ENCODE measurements around the gene HDAC4.

Gene HDAC4

GRCh38 chr2:239114119-239114581, 286.7 kb downstream of the HDAC4 start:
- Histone ChIP-seq H3K4me3 (ENCODE audit: low read depth in 1 of 2, low read length in 2 of 2) (peak overlapping the region in 1 of 2 donors; percentile 16), H3K27ac (ENCODE audit: low read depth, low read length) (peak overlapping the region; percentile 78), H3K9me3 (ENCODE audit: low read length) (no peaks in the 10 kb centered on the region), H3K9ac (ENCODE audit: low read length) (peak overlapping the region; percentile 5), H3K36me3 (ENCODE audit: insufficient read depth, low read length) (peaks cover 48% of the 10 kb centered on the region), H3K27me3 (ENCODE audit: control insufficient read depth in 1 of 2, insufficient read depth in 2 of 2, low read length in 2 of 2) (no peaks in the 10 kb centered on the region), H3K4me1 (ENCODE audit: insufficient read depth, low read length) (peaks cover 53% of the 10 kb centered on the region)

GRCh38 chr2:239113615-239114014, 287.2 kb downstream of the HDAC4 start:
- Histone ChIP-seq H3K9me3 (ENCODE audit: low read length) (no peaks in the 10 kb centered on the region), H3K4me3 (ENCODE audit: low read depth in 1 of 2, low read length in 2 of 2) (no peak overlapping the region), H3K4me1 (ENCODE audit: insufficient read depth, low read length) (peaks cover 53% of the 10 kb centered on the region), H3K36me3 (ENCODE audit: insufficient read depth, low read length) (peaks cover 53% of the 10 kb centered on the region), H3K27me3 (ENCODE audit: control insufficient read depth in 1 of 2, insufficient read depth in 2 of 2, low read length in 2 of 2) (no peaks in the 10 kb centered on the region), H3K9ac (ENCODE audit: low read length) (peak overlapping the region; percentile 3), H3K27ac (ENCODE audit: low read depth, low read length) (peak overlapping the region; percentile 78)

- Histone ChIP-seq H3K27ac (ENCODE audit: low read depth, low read length) (peak overlapping the region; percentile 78), H3K4me1 (ENCODE audit: insufficient read depth, low read length) (peaks cover 53% of the 10 kb centered on the region), H3K9ac (ENCODE audit: low read length) (peak overlapping the region; percentile 53), H3K4me3 (ENCODE audit: low read depth in 1 of 2, low read length in 2 of 2) (no peak overlapping the region), H3K27me3 (ENCODE audit: control insufficient read depth in 1 of 2, insufficient read depth in 2 of 2, low read length in 2 of 2) (no peaks in the 10 kb centered on the region), H3K36me3 (ENCODE audit: insufficient read depth, low read length) (peaks cover 57% of the 10 kb centered on the region), H3K9me3 (ENCODE audit: low read length) (no peaks in the 10 kb centered on the region)
Measured at GRCh38 chr2:239113171-239113570, 287.6 kb downstream of the HDAC4 start.

DNA sequence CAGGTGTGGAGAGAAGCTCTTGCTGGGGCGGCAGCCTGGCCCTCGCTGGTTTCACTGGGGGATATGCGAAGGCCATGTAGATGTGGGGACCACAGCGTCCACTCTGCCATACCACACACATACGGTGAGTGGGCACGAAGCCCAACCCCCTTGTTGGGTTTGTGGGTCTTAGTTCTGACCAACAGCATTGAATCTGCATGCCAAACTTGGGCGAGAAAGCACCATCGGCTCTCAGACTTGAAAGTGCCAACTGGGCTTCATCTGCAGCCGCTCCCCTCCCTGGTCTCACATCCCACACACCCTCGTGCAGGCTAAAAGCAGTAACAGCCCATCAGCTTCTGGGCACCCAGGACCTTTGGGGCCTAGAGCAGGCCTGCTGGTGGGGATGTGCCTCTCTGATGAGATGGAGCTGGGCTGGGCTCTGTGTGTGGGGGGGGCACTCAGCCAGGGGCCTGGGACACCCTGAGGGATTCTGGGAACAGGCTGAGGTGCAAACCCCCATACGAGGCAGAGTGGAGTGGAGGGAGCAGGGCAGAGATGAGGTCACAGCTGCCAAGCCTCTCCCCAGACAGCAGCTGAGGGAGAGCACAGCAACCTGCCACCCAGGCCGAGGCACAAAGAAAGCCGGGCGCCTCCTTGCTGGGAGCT, 288.6 kb downstream of the HDAC4 start:
- Histone ChIP-seq H3K9ac (ENCODE audit: low read length) (peak overlapping the region; percentile 53), H3K36me3 (ENCODE audit: insufficient read depth, low read length) (peaks cover 60% of the 10 kb centered on the region), H3K4me1 (ENCODE audit: insufficient read depth, low read length) (peaks cover 53% of the 10 kb centered on the region), H3K9me3 (ENCODE audit: low read length) (no peaks in the 10 kb centered on the region), H3K4me3 (ENCODE audit: low read depth in 1 of 2, low read length in 2 of 2) (no peak overlapping the region), H3K27me3 (ENCODE audit: control insufficient read depth in 1 of 2, insufficient read depth in 2 of 2, low read length in 2 of 2) (no peaks in the 10 kb centered on the region), H3K27ac (ENCODE audit: low read depth, low read length) (peak overlapping the region; percentile 78)

- Histone ChIP-seq H3K27me3 (ENCODE audit: control insufficient read depth in 1 of 2, insufficient read depth in 2 of 2, low read length in 2 of 2) (no peaks in the 10 kb centered on the region), H3K4me1 (ENCODE audit: insufficient read depth, low read length) (peaks cover 53% of the 10 kb centered on the region), H3K9me3 (ENCODE audit: low read length) (no peaks in the 10 kb centered on the region), H3K27ac (ENCODE audit: low read depth, low read length) (peak overlapping the region; percentile 78), H3K4me3 (ENCODE audit: low read depth in 1 of 2, low read length in 2 of 2) (no peak overlapping the region), H3K36me3 (ENCODE audit: insufficient read depth, low read length) (peaks cover 64% of the 10 kb centered on the region), H3K9ac (ENCODE audit: low read length) (peak overlapping the region; percentile 65)
Measured at GRCh38 chr2:239111401-239112100, 289.3 kb downstream of the HDAC4 start.

- H3K4me1 ChIP-seq (ENCODE audit: insufficient read depth, low read length), result peaks cover 53% of the 10 kb centered on the region
- peak overlapping the region; percentile 78 for H3K27ac ChIP-seq (ENCODE audit: low read depth, low read length)
- peak overlapping the region; percentile 65 for H3K9ac ChIP-seq (ENCODE audit: low read length)
- H3K27me3 ChIP-seq (ENCODE audit: control insufficient read depth in 1 of 2, insufficient read depth in 2 of 2, low read length in 2 of 2), result no peaks in the 10 kb centered on the region
- no peak overlapping the region for H3K4me3 ChIP-seq (ENCODE audit: low read depth in 1 of 2, low read length in 2 of 2)
- H3K9me3 ChIP-seq (ENCODE audit: low read length), result no peaks in the 10 kb centered on the region
- peaks cover 72% of the 10 kb centered on the region for H3K36me3 ChIP-seq (ENCODE audit: insufficient read depth, low read length)
Measured at GRCh38 chr2:239110595-239111048, 290.2 kb downstream of the HDAC4 start.

- H3K9me3 ChIP-seq (ENCODE audit: low read length), result no peaks in the 10 kb centered on the region
- no peak overlapping the region for H3K4me3 ChIP-seq (ENCODE audit: low read depth in 1 of 2, low read length in 2 of 2)
- H3K27ac ChIP-seq (ENCODE audit: low read depth, low read length), result peak overlapping the region; percentile 64
- H3K36me3 ChIP-seq (ENCODE audit: insufficient read depth, low read length), result peaks cover 78% of the 10 kb centered on the region
- H3K4me1 ChIP-seq (ENCODE audit: insufficient read depth, low read length), result peaks cover 53% of the 10 kb centered on the region
- peak overlapping the region; percentile 16 for H3K9ac ChIP-seq (ENCODE audit: low read length)
- no peaks in the 10 kb centered on the region for H3K27me3 ChIP-seq (ENCODE audit: control insufficient read depth in 1 of 2, insufficient read depth in 2 of 2, low read length in 2 of 2)
Measured at GRCh38 chr2:239109928-239110545, 290.8 kb downstream of the HDAC4 start.

- Histone ChIP-seq H3K9me3 (ENCODE audit: low read length) (no peaks in the 10 kb centered on the region), H3K27ac (ENCODE audit: low read depth, low read length) (peak overlapping the region; percentile 64), H3K9ac (ENCODE audit: low read length) (no peak overlapping the region), H3K4me1 (ENCODE audit: insufficient read depth, low read length) (peaks cover 46% of the 10 kb centered on the region), H3K4me3 (ENCODE audit: low read depth in 1 of 2, low read length in 2 of 2) (no peak overlapping the region), H3K27me3 (ENCODE audit: control insufficient read depth in 1 of 2, insufficient read depth in 2 of 2, low read length in 2 of 2) (no peaks in the 10 kb centered on the region), H3K36me3 (ENCODE audit: insufficient read depth, low read length) (peaks cover 79% of the 10 kb centered on the region)
Measured at GRCh38 chr2:239109041-239109927, 291.5 kb downstream of the HDAC4 start.

DNA sequence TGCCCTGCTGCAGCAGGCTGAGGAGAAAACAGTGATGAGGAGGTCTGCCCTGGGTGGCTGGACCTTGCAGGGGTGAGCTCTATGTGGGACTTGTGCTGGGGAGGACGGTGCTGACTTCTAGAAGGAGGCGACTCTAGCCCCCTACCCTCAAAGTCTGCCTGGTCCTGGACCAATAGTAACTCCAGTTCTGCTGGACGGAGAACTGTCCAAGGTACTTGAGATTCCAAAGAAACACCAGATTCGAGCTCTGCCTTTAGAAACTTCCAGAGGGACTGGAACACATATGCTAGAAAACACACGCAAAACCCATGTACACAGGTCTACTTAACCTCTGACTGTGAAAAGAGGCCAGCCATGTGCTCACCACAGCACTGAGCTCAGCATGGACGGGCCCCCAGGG, 292.4 kb downstream of the HDAC4 start:
- Histone ChIP-seq H3K4me1 (ENCODE audit: insufficient read depth, low read length) (peaks cover 38% of the 10 kb centered on the region), H3K36me3 (ENCODE audit: insufficient read depth, low read length) (peaks cover 83% of the 10 kb centered on the region), H3K9ac (ENCODE audit: low read length) (no peak overlapping the region), H3K27ac (ENCODE audit: low read depth, low read length) (no peak overlapping the region), H3K27me3 (ENCODE audit: control insufficient read depth in 1 of 2, insufficient read depth in 2 of 2, low read length in 2 of 2) (no peaks in the 10 kb centered on the region), H3K9me3 (ENCODE audit: low read length) (no peaks in the 10 kb centered on the region), H3K4me3 (ENCODE audit: low read depth in 1 of 2, low read length in 2 of 2) (no peak overlapping the region)

GRCh38 chr2:239107936-239108335, 292.9 kb downstream of the HDAC4 start:
- H3K9ac ChIP-seq (ENCODE audit: low read length), result no peak overlapping the region
- H3K27me3 ChIP-seq (ENCODE audit: control insufficient read depth in 1 of 2, insufficient read depth in 2 of 2, low read length in 2 of 2), result no peaks in the 10 kb centered on the region
- H3K9me3 ChIP-seq (ENCODE audit: low read length), result no peaks in the 10 kb centered on the region
- peaks cover 88% of the 10 kb centered on the region for H3K36me3 ChIP-seq (ENCODE audit: insufficient read depth, low read length)
- H3K4me1 ChIP-seq (ENCODE audit: insufficient read depth, low read length), result peaks cover 33% of the 10 kb centered on the region
- H3K4me3 ChIP-seq (ENCODE audit: low read depth in 1 of 2, low read length in 2 of 2), result no peak overlapping the region
- H3K27ac ChIP-seq (ENCODE audit: low read depth, low read length), result no peak overlapping the region

- Histone ChIP-seq H3K4me1 (ENCODE audit: insufficient read depth, low read length) (peaks cover 23% of the 10 kb centered on the region), H3K27me3 (ENCODE audit: control insufficient read depth in 1 of 2, insufficient read depth in 2 of 2, low read length in 2 of 2) (no peaks in the 10 kb centered on the region), H3K27ac (ENCODE audit: low read depth, low read length) (no peak overlapping the region), H3K36me3 (ENCODE audit: insufficient read depth, low read length) (peaks cover 91% of the 10 kb centered on the region), H3K4me3 (ENCODE audit: low read depth in 1 of 2, low read length in 2 of 2) (no peak overlapping the region), H3K9ac (ENCODE audit: low read length) (no peak overlapping the region), H3K9me3 (ENCODE audit: low read length) (no peaks in the 10 kb centered on the region)
Measured at GRCh38 chr2:239106966-239107365, 293.9 kb downstream of the HDAC4 start.
